ENCODE results near the gene YBX2.

DNA sequence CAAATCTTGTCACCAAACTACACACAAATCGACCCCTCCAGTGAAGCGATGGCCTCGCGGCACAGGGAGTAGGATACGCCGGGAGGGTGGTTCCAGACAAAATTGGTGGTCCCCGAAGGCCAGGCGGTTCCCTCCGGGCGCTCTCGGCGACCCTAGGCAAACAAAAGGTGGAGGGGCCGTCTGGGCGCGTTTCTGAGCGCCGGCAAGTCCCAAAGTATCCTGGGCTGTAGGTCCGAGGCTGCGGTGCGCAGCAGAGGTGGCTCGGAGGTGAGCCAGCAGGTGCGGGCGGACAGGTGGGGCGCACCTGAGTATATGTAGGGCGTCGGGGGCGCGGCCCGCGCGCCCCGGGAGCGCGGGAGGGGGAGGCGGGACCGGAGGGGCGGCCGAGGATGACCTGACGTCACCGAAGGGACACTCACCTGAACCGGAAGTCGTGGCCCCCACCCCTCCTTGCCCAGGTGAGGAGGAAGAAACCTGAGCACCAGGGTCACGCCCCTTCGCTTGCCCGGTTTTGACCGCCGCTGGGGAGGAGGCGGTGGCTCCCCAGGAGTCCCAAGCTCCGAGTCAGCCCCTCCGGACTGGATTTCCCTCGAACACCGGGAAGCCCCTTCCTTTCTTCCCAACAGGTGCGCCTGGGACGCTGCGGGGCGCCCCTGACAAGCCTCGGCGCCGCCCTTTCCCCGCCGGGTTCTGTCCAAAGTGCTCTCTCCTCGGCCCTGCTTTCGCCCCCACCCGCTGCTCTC lies 32.1 kb downstream of the YBX2 start, which contains the start of gene CLDN7:
- TF ChIP-seq, protein P1, sequence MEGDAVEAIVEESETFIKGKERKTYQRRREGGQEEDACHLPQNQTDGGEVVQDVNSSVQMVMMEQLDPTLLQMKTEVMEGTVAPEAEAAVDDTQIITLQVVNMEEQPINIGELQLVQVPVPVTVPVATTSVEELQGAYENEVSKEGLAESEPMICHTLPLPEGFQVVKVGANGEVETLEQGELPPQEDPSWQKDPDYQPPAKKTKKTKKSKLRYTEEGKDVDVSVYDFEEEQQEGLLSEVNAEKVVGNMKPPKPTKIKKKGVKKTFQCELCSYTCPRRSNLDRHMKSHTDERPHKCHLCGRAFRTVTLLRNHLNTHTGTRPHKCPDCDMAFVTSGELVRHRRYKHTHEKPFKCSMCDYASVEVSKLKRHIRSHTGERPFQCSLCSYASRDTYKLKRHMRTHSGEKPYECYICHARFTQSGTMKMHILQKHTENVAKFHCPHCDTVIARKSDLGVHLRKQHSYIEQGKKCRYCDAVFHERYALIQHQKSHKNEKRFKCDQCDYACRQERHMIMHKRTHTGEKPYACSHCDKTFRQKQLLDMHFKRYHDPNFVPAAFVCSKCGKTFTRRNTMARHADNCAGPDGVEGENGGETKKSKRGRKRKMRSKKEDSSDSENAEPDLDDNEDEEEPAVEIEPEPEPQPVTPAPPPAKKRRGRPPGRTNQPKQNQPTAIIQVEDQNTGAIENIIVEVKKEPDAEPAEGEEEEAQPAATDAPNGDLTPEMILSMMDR (conservative IDR thresholded peaks at IDR 0.05 in 1 of 2, IDR thresholded peaks at IDR 0.05 in 1 of 2; ENCODE audit: low read depth in 1 of 2, low read length in 2 of 2), result no peak
- no peak for TF ChIP-seq EZH2 (IDR thresholded peaks at IDR 0.05; ENCODE audit: low read length, missing control alignments)

Data from fibroblast of lung (primary cell).